MG63 (cell line): ENCODE results near the gene CD151. TPM values are rescaled to one million over a fixed set of nuclear protein-coding genes. Genes with fewer than 3 reads are reported as not detected.

Experiments used
- DNase-seq: peaks from one replicate; pipeline ENCODE4 v3.0.0-alpha.2; 2020
- H3K27me3 ChIP-seq: fragments of 250-450 bp; sonication (Bioruptor Pico); 2 replicates; pipeline ENCODE4 v1.5.1; 2020; ENCODE audit warnings: mild to moderate bottlenecking, moderate library complexity
- H3K36me3 ChIP-seq: fragments of 250-450 bp; sonication (Bioruptor Pico); 2 replicates; pipeline ENCODE4 v1.5.1; 2020; ENCODE audit warnings: mild to moderate bottlenecking, moderate library complexity
- H3K4me3 ChIP-seq: fragments of 250-450 bp; sonication (Bioruptor Pico); 2 replicates; pipeline ENCODE4 v1.5.1; 2020; ENCODE audit warnings: mild to moderate bottlenecking, moderate library complexity
- H3K9me3 ChIP-seq: fragments of 250-450 bp; sonication (Bioruptor Pico); 2 replicates; pipeline ENCODE4 v1.5.1; 2020; ENCODE audit warnings: mild to moderate bottlenecking, moderate library complexity
- total RNA-seq: library from RNA; depleted of rRNA; stranded (reverse); fragments of >200 nt; shearing (Covaris generic); gene quantifications from 2 replicates; pipeline ENCODE4 v1.2.3, GENCODE V29; 2014; ENCODE audit warnings: low replicate concordance

The CD151 gene
- total RNA-seq, 1 experiment from 2014 or later = 1,451 TPM

- peaks cover 25% of the 10 kb centered on the region for H3K36me3 ChIP-seq
- no peak for DNase-seq
- peak overlapping the region; percentile 57; the same call in 1 of the 2 replicates for H3K4me3 ChIP-seq
- H3K9me3 ChIP-seq = no peaks in the 10 kb centered on the region
- H3K27me3 ChIP-seq = no peaks in the 10 kb centered on the region
Measured at GRCh38 chr11:821512-822371, 11.0 kb upstream of the CD151 start.

- peaks cover 25% of the 10 kb centered on the region for H3K36me3 ChIP-seq
- DNase-seq = no peak
- H3K9me3 ChIP-seq = no peaks in the 10 kb centered on the region
- no peak overlapping the region for H3K4me3 ChIP-seq
- H3K27me3 ChIP-seq = no peaks in the 10 kb centered on the region
Measured at GRCh38 chr11:823441-824291, 9.1 kb upstream of the CD151 start.

- H3K27me3 ChIP-seq = no peaks in the 10 kb centered on the region
- DNase-seq = no peak
- H3K36me3 ChIP-seq = peaks cover 25% of the 10 kb centered on the region
- H3K4me3 ChIP-seq = no peak overlapping the region
- no peaks in the 10 kb centered on the region for H3K9me3 ChIP-seq
Measured at GRCh38 chr11:824292-824880, 8.4 kb upstream of the CD151 start.

- H3K27me3 ChIP-seq = no peaks in the 10 kb centered on the region
- DNase-seq = no peak
- peaks cover 25% of the 10 kb centered on the region for H3K36me3 ChIP-seq
- no peaks in the 10 kb centered on the region for H3K9me3 ChIP-seq
- H3K4me3 ChIP-seq = no peak overlapping the region
Measured at GRCh38 chr11:824942-825341, 7.8 kb upstream of the CD151 start.

GRCh38 chr11:825366-826226 lies 7.2 kb upstream of the CD151 start:
- H3K9me3 ChIP-seq = no peaks in the 10 kb centered on the region
- H3K27me3 ChIP-seq = no peaks in the 10 kb centered on the region
- DNase-seq = no peak
- no peak overlapping the region for H3K4me3 ChIP-seq
- H3K36me3 ChIP-seq = peaks cover 25% of the 10 kb centered on the region

GRCh38 chr11:826227-826621 lies 6.5 kb upstream of the CD151 start:
- no peaks in the 10 kb centered on the region for H3K27me3 ChIP-seq
- H3K9me3 ChIP-seq = no peaks in the 10 kb centered on the region
- H3K36me3 ChIP-seq = peaks cover 25% of the 10 kb centered on the region

GRCh38 chr11:826836-827145 lies 6.0 kb upstream of the CD151 start:
- Histone ChIP-seq H3K4me3 (no peak overlapping the region), H3K27me3 (no peaks in the 10 kb centered on the region), H3K36me3 (peaks cover 20% of the 10 kb centered on the region), H3K9me3 (no peaks in the 10 kb centered on the region)
- DNase-seq = no peak

More at GRCh38 chr11:826227-826621, 6.5 kb upstream of the CD151 start:
- no peak for DNase-seq
- H3K4me3 ChIP-seq = no peak overlapping the region

GRCh38 chr11:827146-827896 lies 5.4 kb upstream of the CD151 start:
- peaks cover 19% of the 10 kb centered on the region for H3K36me3 ChIP-seq
- H3K4me3 ChIP-seq = no peak overlapping the region
- H3K9me3 ChIP-seq = no peaks in the 10 kb centered on the region
- no peaks in the 10 kb centered on the region for H3K27me3 ChIP-seq
- no peak for DNase-seq

- DNase-seq = no peak
- H3K9me3 ChIP-seq = no peaks in the 10 kb centered on the region
- no peak within 1 kb of the TSS for H3K4me3 ChIP-seq
- H3K36me3 ChIP-seq = peaks cover 19% of the 10 kb centered on the region
- no peaks in the 10 kb centered on the region for H3K27me3 ChIP-seq
Measured at GRCh38 chr11:827897-828192, 4.9 kb upstream of the CD151 start, which contains the start of gene CRACR2B. CRACR2B (plus strand) TSS chr11:827919; CDS start chr11:828608, 689 bp downstream.

GRCh38 chr11:828506-829175 lies 4.1 kb upstream of the CD151 start:
- no peak for DNase-seq

GRCh38 chr11:829176-829846 lies 3.4 kb upstream of the CD151 start:
- Histone ChIP-seq H3K27me3 (no peaks in the 10 kb centered on the region), H3K4me3 (no peak overlapping the region), H3K9me3 (no peaks in the 10 kb centered on the region), H3K36me3 (peaks cover 15% of the 10 kb centered on the region)
- DNase-seq = peak; percentile 71

More at GRCh38 chr11:828506-829175, 4.1 kb upstream of the CD151 start:
- no peaks in the 10 kb centered on the region for H3K27me3 ChIP-seq
- H3K4me3 ChIP-seq = no peak overlapping the region
- peaks cover 14% of the 10 kb centered on the region for H3K36me3 ChIP-seq
- H3K9me3 ChIP-seq = no peaks in the 10 kb centered on the region

GRCh38 chr11:829847-830294 lies 2.9 kb upstream of the CD151 start:
- H3K9me3 ChIP-seq = no peaks in the 10 kb centered on the region
- H3K36me3 ChIP-seq = peaks cover 18% of the 10 kb centered on the region
- H3K4me3 ChIP-seq = no peak overlapping the region
- H3K27me3 ChIP-seq = no peaks in the 10 kb centered on the region
- DNase-seq = no peak

GRCh38 chr11:830295-831117 lies 2.2 kb upstream of the CD151 start:
- Histone ChIP-seq H3K36me3 (peaks cover 13% of the 10 kb centered on the region), H3K27me3 (no peaks in the 10 kb centered on the region), H3K4me3 (no peak overlapping the region), H3K9me3 (no peaks in the 10 kb centered on the region)
- DNase-seq = no peak
